Measurements from ENCODE around the gene ROR2.
A peak's percentile ranks its signal among the peaks of the same experiment; 100 is the strongest.
"Not testable (repeated sequence)": the region's sequence is repeated elsewhere in the genome, so short reads cannot be mapped to it uniquely, and the experiment has no call there.

ROR2 gene

DNA sequence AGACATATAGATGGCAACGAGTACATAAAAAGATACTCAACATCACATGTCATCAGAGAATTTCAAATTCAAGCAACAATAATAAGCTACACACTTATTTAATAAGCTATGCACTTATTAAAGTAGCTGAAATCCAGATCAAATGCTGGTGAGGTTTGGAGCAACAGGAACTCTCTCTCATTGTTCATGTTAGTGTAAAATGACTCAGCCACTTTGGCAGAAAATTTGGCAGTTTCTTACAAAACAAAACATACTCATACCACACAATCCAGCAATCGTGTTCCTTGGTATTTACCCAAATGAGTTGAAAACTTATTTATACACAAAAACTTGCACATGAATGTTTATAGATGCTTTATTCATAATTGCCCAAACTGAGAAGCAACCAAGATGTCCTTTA lies 394.9 kb downstream of the ROR2 start:
- no peak for DNase-seq

DNA sequence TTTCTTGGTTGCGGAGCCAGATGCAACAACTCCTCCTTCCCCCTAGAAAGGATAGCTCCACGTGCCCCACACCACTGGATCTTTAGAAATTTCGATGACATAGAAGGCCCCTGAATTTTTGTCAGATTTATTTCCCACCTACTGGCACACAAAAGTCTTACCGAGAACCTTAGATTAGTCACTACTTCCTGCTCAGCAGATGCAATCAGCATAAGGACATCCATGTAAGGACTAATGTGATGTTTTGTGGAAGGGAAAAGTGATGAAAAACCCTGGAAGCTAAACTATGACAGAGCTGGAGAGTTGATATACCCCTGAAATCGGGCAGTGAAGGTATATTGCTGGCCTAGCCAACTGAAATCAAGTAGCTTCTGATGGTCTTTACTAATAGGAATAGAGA lies 400.9 kb downstream of the ROR2 start:
- DNase-seq, result no peak

DNA sequence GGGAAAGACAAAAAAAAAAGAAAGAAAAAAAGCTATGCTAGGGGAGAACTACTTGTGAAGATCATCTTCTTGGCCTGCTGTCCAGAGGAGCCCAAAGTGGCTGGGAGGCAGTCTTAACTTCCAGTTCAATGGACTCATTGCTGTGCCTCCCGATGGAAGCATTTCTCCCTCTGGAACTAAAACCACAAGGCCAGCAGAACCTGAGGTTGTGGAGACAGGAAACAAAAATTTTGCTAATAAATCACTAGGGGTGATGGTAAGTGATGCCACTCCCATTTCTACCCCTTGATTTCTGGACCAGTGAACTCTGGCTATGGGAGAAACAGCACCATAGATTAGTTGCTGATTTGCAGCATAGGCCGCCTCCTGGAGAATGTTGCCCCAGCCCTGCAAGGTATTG lies 402.9 kb downstream of the ROR2 start:
- no peak for DNase-seq

DNA sequence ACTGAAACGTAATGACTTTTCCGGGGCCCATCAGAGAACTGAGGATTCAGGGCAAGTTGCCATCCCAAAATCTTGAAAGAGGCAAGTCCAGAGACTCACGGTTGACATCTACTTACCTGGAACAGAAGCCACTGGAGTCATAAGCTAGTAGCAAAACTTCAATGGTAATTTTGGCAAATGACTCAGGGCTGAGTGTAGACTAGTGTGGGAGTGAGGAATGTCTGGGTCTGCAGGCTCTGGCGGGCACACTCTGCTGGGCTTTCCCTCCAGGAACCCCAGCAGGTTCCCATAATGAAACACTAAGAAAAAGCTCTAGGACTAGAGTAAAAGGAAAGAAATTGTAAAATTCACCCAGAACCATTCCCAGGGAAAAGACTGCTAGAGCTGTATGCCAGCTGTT lies 403.5 kb downstream of the ROR2 start:
- no peak for DNase-seq

DNA sequence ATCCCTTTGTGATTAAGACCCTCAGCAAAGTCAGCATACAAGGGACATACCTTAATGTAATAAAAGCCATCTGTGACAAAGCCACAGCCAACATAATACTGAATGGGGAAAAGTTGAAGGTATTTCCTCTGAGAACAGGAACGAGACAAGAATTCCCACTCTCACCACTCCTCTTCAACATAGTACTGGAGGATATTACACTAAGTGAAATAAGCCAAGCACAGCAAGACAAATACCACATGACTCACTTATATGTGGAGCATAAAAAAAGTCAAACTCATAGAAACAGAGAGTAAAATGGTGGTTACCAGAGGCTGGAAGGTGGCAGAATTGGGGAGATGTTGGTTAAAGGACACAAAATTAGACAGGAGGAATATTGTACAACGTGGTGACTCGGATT lies 408.3 kb downstream of the ROR2 start:
- no peak for DNase-seq

DNA sequence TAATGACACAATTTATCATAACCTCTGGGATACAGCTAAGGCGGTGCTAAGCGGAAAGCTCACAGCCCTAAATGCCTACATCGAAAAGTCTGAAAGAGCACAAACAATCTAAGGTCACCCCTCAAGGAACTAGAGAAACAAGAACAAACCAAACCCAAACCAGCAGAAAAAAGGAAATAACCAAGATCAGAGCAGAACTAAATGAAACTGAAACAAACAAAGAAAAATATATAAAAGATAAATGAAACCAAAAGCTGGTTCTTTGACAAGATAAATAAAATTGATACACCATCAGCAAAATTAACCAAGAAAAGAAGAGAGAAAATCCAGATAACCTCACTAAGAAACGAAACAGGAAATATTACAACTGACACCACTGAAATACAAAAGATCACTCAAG lies 409.5 kb downstream of the ROR2 start:
- not testable (repeated sequence) for DNase-seq

DNA sequence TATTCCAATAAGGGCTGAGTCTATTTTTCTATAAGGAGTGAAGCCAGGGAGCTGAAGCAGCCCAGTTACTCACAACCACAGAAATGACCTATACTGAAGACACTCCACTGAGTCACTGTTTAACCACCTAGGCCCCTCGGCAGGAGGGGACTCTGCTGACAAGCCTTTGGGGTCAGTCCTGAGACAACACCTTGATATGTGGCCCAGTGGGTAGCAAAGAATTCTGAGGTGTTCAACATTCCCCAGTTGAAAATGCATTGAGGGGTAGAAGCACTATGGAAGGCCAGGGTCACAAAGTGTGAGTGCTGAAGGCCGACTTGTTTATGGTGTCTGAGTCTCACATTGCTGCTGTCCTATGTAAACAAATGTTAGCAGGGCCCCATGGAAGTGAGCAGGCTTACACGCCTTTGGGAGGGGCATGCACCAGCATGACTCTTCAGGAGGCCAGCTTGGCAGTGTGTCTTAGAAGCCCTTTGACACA lies 413.8 kb downstream of the ROR2 start:
- DNase-seq, result peak in 1 of 2 experiments; percentile 24

DNA sequence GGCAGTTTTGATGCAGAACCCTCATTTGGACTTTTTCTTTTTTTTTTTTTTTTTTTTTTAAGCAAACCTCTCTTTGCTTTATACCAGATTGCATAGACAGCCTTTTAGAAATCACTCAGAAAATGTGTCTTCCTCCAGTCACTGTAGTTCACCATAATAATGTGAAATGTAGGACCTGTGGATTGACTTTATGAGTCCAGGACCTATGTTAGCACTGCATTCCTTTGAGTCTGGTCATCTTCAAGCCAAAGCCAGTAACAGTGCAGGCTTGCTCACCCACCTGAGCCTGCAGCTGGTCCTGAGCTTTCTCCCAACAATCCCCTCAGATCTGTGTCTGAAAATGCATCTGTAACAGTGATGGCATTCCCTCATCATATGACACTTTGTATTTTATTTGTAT lies 415.7 kb downstream of the ROR2 start:
- no peak for DNase-seq

DNA sequence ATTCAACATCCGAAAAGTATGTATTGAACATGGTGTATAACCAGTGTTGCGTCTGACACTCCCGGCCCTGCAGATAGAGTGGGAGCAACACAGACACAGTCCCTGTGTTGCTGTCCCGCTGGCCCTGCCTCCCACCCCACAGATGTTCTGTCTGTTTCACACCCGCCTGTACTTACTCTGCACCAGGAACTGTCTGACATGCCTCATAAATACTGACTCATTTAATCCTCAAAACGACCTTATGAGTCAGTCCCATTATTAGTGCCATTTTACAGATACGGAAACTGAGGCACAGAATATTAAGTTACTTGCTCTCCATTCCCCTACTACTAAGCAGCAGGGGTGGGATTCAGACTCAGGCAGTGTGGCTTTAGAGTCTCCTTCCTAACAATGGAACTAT lies 416.6 kb downstream of the ROR2 start:
- DNase-seq, result no peak

DNA sequence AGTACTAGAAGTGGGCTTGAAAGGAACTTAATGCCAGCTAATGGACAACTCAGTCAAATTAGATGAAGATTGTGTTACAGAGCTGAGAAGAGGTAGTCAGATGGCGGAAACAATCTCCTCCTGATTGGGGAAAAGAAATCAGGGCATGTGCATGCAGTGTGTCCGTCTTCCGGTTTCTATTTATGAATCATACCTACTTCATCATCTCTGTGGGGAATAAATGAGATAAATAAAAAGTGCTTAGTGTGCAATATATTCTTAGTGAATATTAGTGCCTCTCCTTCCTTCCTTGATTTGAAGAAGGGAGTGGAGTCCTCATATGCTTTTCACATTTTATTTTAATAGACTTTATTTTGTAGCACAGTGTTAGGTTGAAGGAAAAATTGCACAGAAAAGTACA lies 417.7 kb downstream of the ROR2 start:
- no peak for DNase-seq

DNA sequence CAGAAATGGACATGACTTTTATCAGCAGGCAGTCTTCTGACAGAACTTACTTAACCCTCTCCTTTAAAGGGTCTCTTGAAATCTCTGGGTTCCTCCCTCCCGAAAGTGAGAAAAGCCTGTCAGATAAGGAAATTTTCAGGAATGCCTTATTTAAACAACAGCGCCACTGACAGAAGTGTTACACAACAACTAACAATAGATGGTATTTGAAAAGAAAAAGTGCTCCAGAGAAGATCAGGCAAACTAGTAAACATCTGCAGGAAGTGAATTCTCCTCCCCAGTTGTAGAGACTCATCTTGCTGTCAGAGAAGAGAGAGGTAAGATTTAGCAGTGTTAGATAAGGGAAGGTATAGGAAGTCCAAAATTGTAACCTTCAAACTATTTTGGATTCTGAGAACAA lies 419.2 kb downstream of the ROR2 start:
- DNase-seq, result no peak

DNA sequence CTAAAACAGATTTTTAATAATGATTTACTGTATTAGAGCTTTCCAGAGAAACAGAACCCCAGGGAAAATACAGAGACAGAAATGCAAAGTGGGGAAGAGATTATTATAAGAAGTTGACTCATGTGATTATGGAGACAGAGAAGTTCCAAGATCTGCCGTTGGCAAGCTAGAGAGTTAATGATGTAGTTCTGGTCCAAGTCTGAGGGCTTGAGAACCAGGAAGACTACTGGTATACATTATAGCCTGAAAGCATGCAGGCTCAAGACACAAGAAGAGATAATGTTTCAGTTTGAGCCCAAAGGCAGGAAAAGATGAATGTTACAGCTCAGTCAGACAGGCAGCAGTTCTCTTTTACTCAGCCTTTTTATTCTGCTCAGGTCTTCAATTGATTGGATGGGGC lies 427.5 kb downstream of the ROR2 start:
- no peak for DNase-seq

DNA sequence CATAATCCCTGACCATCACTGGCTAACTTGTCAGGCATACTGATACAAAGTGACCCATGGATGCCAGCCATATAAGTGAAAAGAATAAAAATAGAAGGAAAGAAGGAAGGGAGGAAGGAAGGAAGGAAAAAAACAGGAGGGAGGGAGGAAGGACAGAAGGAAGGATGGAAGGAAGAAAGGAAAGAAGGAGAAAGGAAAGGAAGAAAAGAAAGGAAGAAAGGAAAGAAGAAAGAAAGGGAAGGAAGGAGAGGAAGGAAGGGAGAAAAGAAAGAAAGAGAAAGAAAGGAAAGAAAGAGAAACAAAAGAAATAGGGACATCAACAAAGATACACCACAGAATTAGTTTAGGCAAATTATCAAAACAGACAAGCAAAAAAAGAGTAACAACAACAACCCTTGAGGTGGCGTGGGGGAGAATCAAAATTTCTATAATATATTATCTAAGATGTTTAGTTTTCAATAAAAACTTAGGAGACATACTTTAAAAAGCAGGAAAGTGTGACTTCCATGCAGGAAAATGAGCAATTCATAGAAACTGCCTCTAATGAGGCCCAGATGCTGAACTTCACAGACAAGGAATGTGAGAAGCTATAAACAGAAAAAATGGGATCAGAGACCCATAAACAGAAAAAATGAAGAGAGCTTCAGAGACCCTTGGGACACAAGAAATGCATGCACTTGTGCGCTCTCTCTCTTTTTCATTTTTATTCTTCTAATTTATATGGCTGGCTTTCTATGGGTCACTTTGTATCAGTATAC lies 430.3 kb downstream of the ROR2 start:
- no peak for DNase-seq

DNA sequence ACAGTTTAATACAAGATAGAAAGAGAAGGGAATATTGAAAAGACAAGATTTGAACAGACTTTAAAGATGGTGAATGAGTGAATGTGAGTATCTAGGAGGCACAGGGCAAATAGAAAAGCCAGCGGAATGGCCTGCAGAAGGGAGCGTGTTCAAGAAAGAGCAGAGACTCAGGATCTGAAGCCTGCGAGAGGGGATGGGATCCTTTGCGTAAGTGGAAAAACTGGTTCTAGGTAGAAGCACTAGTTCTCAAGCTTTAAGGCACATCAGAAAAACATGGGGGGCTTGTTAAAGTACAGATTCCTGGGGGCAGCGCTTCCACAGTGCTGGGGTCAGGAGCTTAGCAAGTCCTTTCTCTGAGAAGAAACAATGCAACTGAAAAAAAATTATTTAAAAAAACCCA lies 431.6 kb downstream of the ROR2 start:
- DNase-seq, result no peak

DNA sequence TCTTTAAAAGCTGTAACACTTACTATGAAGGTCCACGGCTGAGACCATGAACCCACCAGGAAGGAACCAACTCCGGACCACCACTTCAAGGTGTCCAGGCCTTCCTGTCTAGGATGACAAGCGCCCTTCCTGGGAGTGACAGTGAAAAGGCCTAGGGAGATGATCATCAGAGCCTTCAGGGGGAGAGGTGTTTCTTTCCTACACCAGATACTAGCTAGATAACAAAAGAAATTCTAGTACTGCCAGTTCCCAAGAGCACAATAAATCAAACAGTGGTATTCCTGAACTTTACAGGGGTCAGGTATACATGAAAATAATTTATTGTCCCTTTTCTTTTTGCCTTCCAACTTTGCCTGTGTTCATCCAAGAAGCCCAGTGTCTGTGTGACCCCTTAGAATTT lies 432.2 kb downstream of the ROR2 start:
- no peak for DNase-seq

DNA sequence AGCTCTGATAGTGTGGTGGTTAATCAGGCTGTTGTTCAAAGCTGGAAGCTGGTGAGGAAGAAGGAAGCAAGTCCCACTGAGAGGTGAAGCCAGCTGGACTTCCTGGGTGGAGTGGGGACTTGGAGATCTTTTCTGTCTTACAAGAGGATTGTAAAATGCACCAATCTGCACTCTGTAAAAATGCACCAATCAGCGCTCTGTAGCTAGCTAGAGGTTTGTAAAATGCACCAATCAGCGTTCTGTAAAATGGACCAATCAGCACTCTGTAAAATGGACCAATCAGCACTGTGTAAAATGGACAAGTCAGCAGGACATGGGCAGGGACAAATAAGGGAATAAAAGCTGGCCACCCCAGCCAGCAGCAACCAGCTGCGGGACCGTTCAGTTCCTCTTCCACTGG lies 432.7 kb downstream of the ROR2 start:
- not testable (repeated sequence) for DNase-seq

DNA sequence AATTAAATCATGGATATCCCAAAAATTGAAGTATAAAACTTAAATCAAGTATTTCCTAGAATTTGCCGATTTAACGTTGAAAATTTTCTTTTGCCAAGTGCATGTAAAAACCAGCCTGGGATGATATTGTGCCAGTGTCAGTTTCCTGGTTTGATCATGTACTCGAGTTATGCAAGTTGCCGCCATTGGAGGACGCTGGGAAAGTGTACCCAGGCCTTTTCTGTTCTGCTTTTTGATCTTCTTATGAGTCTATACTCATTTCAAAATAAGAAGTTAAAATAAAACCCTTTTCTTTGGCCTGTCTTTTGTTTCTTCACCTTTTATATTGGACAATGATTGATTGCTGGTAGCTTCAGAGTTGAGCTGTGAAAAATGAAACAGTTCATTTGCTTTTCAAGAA lies 433.3 kb downstream of the ROR2 start:
- no peak for DNase-seq

DNA sequence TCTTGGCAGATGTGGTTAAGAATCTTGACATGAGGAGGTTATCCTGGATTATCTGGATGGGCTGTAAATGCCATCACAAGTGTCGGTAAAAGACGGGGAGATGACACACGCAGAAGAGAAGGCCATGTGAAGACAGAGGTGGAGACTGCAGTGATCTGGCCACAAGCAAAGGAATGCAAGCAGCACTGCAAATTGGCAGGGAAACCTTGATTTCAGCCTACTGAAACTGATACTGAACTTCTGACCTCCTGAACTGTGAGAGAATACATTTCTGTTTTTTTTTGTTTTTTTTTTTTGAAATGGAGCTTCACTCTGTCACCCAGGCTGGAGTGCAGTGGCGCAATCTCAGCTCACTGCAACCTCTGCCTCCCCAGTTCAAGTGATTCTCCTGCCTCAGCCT lies 433.9 kb downstream of the ROR2 start:
- no peak for DNase-seq

DNA sequence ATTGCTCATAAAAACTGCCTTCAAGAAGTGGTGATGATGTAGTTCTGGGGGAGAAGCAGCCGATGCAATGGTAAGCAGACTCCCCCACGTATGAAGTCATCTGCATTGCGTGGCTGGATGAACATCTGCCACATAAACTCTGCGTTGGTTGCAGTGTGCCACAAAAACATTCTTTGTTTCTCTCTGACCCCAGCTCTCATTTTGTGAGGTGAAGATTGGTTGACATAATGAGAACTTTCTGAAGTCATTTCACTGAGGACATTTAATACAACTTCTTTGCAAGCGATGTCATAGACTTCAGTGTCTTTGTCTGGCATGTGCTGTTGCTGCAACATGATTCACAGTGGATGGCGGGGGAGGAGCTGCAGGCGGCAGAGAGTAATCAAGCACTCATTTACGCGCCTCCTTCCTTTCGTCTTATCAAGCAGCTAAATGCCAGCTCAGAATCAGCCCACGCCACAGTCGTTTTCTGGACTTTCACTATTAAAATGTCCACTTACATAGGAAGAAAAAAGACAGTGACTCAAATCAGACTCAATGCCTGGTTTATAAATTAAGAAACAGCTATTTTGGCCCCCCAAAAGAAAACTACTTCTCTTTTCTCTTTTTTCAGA lies 434.8 kb downstream of the ROR2 start:
- DNase-seq, result no peak
